Adipose tissue (tissue), 3 donors: ENCODE results near the gene PCYOX1L. TPM values are rescaled to one million over a fixed set of nuclear protein-coding genes. Genes with fewer than 3 reads are reported as not detected.

Source experiments
- H3K27ac ChIP-seq: one replicate; pipeline ENCODE4 v1.5.1; 2013; ENCODE audit warnings: low read depth, low read length
- WGBS, 3 donors: extraction: QIAGEN DNeasy Blood & Tissue Kit; methylation state at CpG; one replicate each; pipeline ENCODE4 v1.1.7; 2013; 5-methylcytosine and 5-hydroxymethylcytosine counted together
- polyA plus RNA-seq, 3 donors: library from polyadenylated mRNA; stranded (reverse); fragments of 200-250 nt; gene quantifications; one replicate each; pipeline ENCODE4 v1.2.3, GENCODE V29; 2013
- donor health status: healthy with polysubstance abuse.
- donor health status: Bipolar disorder and iron deficiency.
- donor health status: healthy.

The PCYOX1L gene, protein sequence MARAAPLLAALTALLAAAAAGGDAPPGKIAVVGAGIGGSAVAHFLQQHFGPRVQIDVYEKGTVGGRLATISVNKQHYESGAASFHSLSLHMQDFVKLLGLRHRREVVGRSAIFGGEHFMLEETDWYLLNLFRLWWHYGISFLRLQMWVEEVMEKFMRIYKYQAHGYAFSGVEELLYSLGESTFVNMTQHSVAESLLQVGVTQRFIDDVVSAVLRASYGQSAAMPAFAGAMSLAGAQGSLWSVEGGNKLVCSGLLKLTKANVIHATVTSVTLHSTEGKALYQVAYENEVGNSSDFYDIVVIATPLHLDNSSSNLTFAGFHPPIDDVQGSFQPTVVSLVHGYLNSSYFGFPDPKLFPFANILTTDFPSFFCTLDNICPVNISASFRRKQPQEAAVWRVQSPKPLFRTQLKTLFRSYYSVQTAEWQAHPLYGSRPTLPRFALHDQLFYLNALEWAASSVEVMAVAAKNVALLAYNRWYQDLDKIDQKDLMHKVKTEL
- 1 to 10 TPM; 2.0 to 3.5 (median 2.6) TPM for polyA plus RNA-seq

GRCh38 chr5:149357370-149358293 is at the start of gene PCYOX1L:
Gene PCYOX1L (plus strand): TSS chr5:149358046. CDS start chr5:149358069, 23 bp downstream.
- 2 to 3% (median 2%) methylated on average over 38 to 61 of the region's 61 CpGs for WGBS, 3 donors
- H3K27ac ChIP-seq, result no peak within 1 kb of the TSS

GRCh38 chr5:149309354-149309753 is 48.5 kb upstream of the PCYOX1L start:
- WGBS, 3 donors, result 68 to 73% (median 71%) methylated on average over 6 of the region's 6 CpGs
- H3K27ac ChIP-seq, result no peak overlapping the region

DNA sequence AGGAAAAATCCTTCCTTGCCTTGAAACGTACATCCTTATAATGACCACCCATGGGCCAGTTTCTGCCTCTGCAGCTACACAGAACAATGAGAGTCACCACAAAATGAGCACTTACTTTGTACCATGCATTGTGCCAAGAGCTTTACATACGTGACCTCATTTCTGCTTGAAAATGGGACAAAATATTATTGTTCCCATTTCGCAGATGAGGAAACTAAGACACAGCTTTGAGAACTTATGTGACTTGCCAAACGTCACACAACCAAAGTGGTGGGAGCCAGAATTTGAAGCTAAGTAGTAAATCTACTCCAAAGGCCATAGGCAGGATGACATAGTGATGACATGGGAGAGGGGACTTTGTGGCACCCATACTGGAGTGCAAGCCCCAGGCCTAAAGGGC is 47.4 kb upstream of the PCYOX1L start:
- WGBS, 3 donors, result 85 to 92% (median 86%) methylated on average over 4 of the region's 4 CpGs
- H3K27ac ChIP-seq, result no peak overlapping the region

DNA sequence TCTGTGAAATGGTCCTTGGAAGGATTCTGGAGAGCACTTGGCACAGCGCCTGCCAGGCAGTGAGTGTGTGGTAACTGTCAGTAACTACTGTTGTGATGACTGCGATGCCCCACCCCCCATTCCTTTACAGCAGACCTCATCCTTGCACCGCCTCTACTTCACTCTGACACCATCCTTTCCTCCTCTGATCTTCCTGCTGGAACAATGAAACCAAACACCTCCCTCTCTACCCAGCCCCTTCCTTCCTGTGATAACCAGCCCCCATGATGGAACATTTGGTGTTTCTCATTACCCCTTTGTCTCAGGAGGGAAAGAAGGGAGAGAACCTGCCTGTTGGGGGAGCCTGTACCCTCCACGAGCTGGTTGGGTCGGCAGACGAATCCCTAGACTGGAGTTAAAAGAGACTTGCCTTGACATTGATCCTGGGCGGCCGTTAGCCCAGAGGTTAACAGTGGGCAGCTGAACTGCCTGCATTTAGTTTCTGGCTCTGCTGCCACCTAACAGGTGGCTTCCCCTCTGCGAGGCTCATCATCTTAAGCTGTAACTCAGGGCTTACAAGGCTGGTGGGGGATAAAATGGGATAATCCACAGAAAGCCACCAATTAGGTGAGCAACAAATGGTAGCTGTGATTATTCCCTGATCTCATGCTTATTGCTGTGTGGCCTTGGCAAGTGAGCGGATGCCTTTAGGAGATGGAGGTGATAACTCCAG is 46.7 kb upstream of the PCYOX1L start:
- H3K27ac ChIP-seq, result no peak overlapping the region
- 56 to 75% (median 61%) methylated on average over 10 of the region's 10 CpGs for WGBS, 3 donors

GRCh38 chr5:149313151-149313841 is 44.5 kb upstream of the PCYOX1L start:
- no peak overlapping the region for H3K27ac ChIP-seq
- WGBS, 3 donors, result 56 to 80% (median 79%) methylated on average over 6 of the region's 6 CpGs

- H3K27ac ChIP-seq, result no peak overlapping the region
- 93 to 96% (median 96%) methylated on average over 4 of the region's 4 CpGs for WGBS, 3 donors
Measured at GRCh38 chr5:149314571-149315111, 43.2 kb upstream of the PCYOX1L start.

DNA sequence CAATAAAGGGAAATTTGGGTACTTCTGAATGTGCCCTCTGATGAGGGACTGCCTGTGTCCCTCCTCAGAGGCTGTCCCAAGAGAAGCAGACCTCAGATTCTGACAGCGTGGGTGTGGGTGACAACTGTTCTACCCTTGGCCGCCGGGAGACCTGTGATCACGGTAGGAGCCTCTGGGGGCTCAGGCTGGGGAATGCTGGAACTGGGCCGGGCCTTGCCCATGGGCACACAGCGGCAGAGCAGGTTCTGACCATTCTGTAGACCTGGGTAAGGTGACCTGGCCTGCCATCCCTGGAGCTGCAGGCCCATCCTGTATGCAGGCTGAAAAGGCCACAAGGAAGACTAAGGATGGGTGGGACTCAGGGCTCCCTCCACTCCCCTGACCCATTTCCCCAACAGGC is 42.1 kb upstream of the PCYOX1L start:
- no peak overlapping the region for H3K27ac ChIP-seq
- 87 to 96% (median 93%) methylated on average over 6 of the region's 6 CpGs for WGBS, 3 donors

DNA sequence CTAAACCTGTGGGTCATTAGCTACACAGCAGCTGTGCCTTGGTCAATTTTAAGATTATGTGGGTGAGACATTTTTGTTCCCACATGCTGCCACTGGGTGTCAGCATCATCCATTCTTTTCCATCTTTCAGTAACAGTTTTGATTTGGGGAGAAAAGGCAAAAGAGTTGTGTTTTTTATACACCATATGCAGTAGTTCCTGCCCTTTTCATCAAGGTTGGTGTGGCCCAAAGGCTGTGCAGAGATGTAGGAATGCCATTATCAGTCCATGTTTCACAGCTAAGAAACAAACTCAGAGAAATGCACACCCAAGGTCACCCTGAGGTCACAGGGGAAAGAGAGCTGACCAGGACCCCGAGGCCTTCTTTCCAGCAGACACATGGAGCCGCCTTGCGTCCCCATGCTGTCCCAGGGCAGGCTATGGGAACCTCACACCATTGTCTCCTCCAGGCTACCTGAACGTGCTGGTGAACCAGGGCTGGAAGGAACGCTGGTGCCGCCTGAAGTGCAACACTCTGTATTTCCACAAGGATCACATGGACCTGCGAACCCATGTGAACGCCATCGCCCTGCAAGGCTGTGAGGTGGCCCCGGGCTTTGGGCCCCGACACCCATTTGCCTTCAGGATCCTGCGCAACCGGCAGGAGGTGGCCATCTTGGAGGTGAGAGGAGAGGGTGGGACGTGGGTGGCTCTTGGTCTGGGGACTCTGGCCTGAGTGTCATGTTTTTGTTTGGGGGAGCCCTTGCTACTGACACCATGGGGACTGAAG is 40.4 kb upstream of the PCYOX1L start:
- H3K27ac ChIP-seq, result no peak overlapping the region
- WGBS, 3 donors, result 79 to 88% (median 80%) methylated on average over 14 of the region's 14 CpGs

DNA sequence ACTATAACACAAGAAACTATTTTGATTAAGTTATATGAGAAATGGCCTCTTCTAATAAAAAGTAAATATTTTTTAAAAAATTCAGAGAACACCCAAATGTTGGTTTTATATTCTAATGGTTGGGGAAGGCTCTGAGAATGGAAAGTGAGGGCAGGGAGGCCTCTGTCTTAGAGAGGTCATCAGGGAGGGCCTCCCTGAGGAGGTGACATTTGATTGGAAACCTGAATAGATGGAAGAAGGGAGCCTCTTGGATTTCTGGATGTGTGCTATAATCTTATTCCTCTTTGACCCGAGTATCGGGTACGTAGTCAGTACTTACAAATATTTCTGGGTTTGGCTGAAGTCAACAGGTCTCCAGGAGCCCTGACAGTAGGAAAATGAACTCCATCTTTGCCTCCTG is 38.7 kb upstream of the PCYOX1L start:
- 90 to 96% (median 91%) methylated on average over 3 of the region's 3 CpGs for WGBS, 3 donors
- no peak overlapping the region for H3K27ac ChIP-seq

DNA sequence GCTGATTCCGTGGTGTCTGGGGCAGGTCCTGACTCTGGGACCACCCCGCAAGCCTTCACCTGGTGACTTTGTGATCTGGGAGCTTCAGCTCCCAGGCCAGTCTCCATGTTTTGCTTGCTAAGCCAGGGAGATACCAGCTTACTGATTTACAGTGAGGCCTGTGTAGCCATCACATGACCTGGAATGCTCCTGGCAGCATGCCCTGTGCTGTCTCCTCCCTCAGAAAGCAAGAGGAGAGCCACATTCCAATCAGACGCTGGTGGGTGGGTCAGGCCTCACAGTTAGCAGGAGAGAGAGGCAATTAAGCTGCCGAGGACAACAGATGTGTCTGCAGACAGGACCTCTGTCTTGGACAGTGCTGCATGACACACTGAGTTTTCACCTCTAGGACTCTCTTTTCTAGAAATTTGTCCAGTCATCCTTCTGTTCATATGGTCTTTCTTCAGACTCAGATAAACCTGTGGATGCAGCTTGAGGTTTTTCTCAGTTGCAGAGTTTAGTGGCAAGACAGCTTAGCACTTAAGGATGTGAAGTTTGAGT is 37.0 kb upstream of the PCYOX1L start:
- no peak overlapping the region for H3K27ac ChIP-seq
- 15 to 43% (median 40%) methylated on average over 4 of the region's 4 CpGs for WGBS, 3 donors

DNA sequence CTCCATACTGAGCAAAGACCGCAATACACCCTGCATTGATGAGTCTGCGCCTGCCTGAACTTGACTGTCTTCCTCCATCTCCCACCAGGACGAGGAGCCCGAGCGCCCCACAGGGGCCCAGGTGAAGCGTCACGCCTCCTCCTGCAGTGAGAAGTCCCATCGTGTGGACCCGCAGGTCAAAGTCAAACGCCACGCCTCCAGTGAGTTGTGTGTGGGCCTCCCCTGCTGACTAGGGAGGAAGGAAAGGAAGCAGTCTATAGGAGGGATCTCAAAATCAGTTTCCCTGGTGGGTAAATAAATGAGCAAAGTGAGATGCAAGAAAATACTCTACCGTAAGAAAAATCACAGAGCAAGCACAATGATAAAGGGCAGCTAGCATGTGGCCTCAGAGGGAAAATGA is 35.3 kb upstream of the PCYOX1L start:
- 79 to 90% (median 86%) methylated on average over 12 of the region's 12 CpGs for WGBS, 3 donors

DNA sequence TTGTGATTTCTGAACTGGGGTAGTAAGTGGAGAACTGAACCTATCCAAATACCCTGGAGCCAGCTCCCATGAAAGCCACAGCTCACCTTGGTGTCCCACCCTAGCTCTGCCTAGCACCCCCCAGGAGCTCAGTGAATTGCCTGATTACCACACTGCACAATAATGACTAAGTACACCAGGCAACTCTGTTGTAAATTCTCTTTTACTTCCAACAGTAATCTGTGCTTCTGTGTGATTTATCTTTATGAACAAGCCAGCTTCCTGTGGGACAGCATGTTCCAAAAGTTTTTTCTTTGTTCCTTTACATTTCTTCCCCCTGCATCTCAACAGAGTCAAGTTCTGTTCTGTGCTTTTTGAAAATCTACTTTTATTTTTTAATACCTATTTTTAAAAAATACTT is 34.6 kb upstream of the PCYOX1L start:
- no peak overlapping the region for H3K27ac ChIP-seq

More for the DNA sequence above, 35.3 kb upstream of the PCYOX1L start:
- H3K27ac ChIP-seq, result no peak overlapping the region

DNA sequence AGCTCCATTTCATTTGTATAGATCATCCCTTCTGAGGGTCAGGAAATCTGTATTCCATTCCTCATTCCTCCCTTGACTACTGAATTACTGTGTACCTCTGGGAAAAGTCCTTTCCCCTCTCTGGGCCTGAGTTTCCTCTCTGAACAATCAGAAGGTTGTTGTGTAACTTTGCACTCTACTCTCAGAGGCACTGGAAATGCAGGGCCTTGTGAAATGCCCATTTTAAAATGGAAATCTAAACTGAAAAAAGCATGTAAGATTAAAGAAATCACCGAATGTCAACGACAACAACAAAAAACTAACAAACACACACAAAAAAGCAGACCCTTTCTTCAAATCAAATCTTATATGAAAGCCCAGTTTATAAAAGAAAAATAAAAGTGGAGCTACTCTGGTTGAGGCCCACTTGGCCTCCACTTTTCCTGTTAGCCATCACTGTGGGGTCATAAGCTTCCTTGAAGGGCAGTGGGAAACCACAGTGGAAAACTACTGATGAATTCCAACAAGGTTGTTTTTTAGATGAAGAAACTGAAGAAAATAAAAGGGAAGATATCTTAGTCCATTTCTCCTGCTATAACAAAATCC is 34.1 kb upstream of the PCYOX1L start:
- 52 to 78% (median 55%) methylated on average over 2 of the region's 2 CpGs for WGBS, 3 donors
- H3K27ac ChIP-seq, result no peak overlapping the region

- WGBS, 3 donors, result 85 to 89% (median 88%) methylated on average over 2 of the region's 2 CpGs
- H3K27ac ChIP-seq, result no peak overlapping the region
Measured at GRCh38 chr5:149324641-149325040, 33.2 kb upstream of the PCYOX1L start.

- no peak overlapping the region for H3K27ac ChIP-seq
Measured at GRCh38 chr5:149325166-149325735, 32.6 kb upstream of the PCYOX1L start.

DNA sequence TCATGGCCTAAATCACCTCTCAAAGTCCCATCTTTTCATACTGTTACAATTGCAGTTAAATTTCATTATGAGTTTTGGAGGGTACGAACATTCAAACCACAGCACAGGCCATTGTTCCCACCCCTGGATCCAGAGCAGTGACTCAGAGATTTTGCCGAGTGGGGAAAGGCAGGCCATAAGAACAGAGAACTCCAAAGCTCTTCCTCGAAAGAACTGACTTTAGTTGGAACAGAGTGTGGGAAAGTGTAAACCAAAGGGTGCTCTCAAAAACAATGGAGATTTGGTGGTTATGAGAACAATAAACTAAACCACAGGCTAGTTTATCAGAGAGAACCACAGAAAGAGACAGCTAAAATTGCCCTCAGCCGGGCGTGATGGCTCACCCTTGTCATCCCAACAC is 32.0 kb upstream of the PCYOX1L start:
- H3K27ac ChIP-seq, result no peak overlapping the region
- 92 to 96% (median 95%) methylated on average over 5 of the region's 5 CpGs for WGBS, 3 donors
